GM23248 (cell line): ENCODE results near the gene ADGRF4. TPM values are rescaled to one million over a fixed set of nuclear protein-coding genes. Genes with fewer than 3 reads are reported as not detected.

Source experiments
- DNase-seq: peaks from one replicate; pipeline ENCODE4 v3.0.0-alpha.2; 2015
- H2AFZ ChIP-seq: fragments of 200-600 bp; sonication (generic); 2 replicates; pipeline ENCODE4 v1.6.1; 2016; ENCODE audit warnings: antibody characterized with exemption
- H3F3A ChIP-seq: fragments of 200-600 bp; sonication (generic); 2 replicates; pipeline ENCODE4 v1.6.1; 2016; ENCODE audit warnings: mild to moderate bottlenecking, antibody characterized with exemption, mixed run types; ENCODE audit not compliant: insufficient read depth
- H3K27ac ChIP-seq: fragments of 200-600 bp; sonication (generic); 2 replicates; pipeline ENCODE4 v1.5.1; 2016; ENCODE audit warnings: mild to moderate bottlenecking
- H3K27me3 ChIP-seq: fragments of 200-600 bp; sonication (generic); replicated peaks from 2 replicates; pipeline ENCODE4 v1.6.1; 2016; ENCODE audit warnings: mild to moderate bottlenecking; ENCODE audit not compliant: insufficient read depth
- H3K36me3 ChIP-seq: fragments of 200-600 bp; sonication (generic); 2 replicates; pipeline ENCODE4 v1.6.1; 2016; ENCODE audit warnings: low read depth, mild to moderate bottlenecking
- H3K4me1 ChIP-seq: fragments of 200-600 bp; sonication (generic); 2 replicates; pipeline ENCODE4 v1.6.1; 2016; ENCODE audit warnings: mild to moderate bottlenecking; ENCODE audit not compliant: insufficient read depth
- H3K4me2 ChIP-seq: fragments of 200-600 bp; sonication (generic); one replicate; pipeline ENCODE4 v1.6.1; 2016; ENCODE audit warnings: mild to moderate bottlenecking; ENCODE audit not compliant: unreplicated experiment
- H3K4me3 ChIP-seq: fragments of 200-600 bp; sonication (generic); 2 replicates; pipeline ENCODE4 v1.5.1; 2016; ENCODE audit warnings: mild to moderate bottlenecking
- H3K79me2 ChIP-seq: fragments of 200-600 bp; sonication (generic); 2 replicates; pipeline ENCODE4 v1.6.1; 2016; ENCODE audit warnings: mild to moderate bottlenecking; ENCODE audit not compliant: insufficient read depth
- H3K9ac ChIP-seq: fragments of 200-600 bp; sonication (generic); 2 replicates; pipeline ENCODE4 v1.6.1; 2016; ENCODE audit warnings: mild to moderate bottlenecking
- H3K9me2 ChIP-seq: fragments of 200-600 bp; sonication (generic); 2 replicates; pipeline ENCODE4 v1.6.1; 2016; ENCODE audit warnings: mixed run types, mild to moderate bottlenecking, moderate library complexity; ENCODE audit not compliant: insufficient read depth
- H3K9me3 ChIP-seq: fragments of 200-600 bp; sonication (generic); one replicate; pipeline ENCODE4 v1.6.1; 2017; ENCODE audit warnings: low read depth
- H4K20me1 ChIP-seq: fragments of 200-600 bp; sonication (generic); 2 replicates; pipeline ENCODE4 v1.6.0; 2016; ENCODE audit not compliant: insufficient read depth
- EZH2 ChIP-seq: fragments of 200-600 bp; sonication (generic); IDR thresholded peaks from 2 replicates; pipeline ENCODE4 v1.6.1; 2018; ENCODE audit warnings: antibody characterized with exemption, mild to moderate bottlenecking; ENCODE audit not compliant: insufficient read depth, poor library complexity, severe bottlenecking
- EZH2phosphoT487 ChIP-seq: fragments of 200-600 bp; sonication (generic); IDR thresholded peaks from 2 replicates; pipeline ENCODE4 v1.6.1; 2018; ENCODE audit warnings: antibody characterized with exemption, moderate library complexity, mild to moderate bottlenecking, low read depth; ENCODE audit not compliant: insufficient read depth
- WGBS, 2 experiments: methylation state at CpG; one replicate each; pipeline ENCODE4 v1.1.6; 2015 to 2017; ENCODE audit warnings: low lambda C conversion rate in 2 of 2, low coverage in 1 of 2; ENCODE audit errors: missing lambda C conversion rate in 2 of 2; 5-methylcytosine and 5-hydroxymethylcytosine counted together
- in situ Hi-C: fragments of 300-500 bp; cut with MboI; formaldehyde crosslinking; loops from 2 replicates; pipeline ENCODE4 v1.15.0; 2020
- polyA plus RNA-seq: library from polyadenylated mRNA; unstranded; fragments of >200 nt; fragmentation: Nextera tagmentation; extraction: Ambion mirVana; gene quantifications from 2 replicates; pipeline ENCODE4 v1.2.1, GENCODE V29; 2016
- total RNA-seq: library from RNA; depleted of rRNA; stranded (reverse); fragments of >200 nt; shearing (Covaris generic); gene quantifications from 2 replicates; pipeline ENCODE4 v1.2.3, GENCODE V29; 2014

The ADGRF4 gene
- total and polyA plus RNA-seq, 2 experiments from 2014 or later = 0.11 TPM; not detected in 1

GRCh38 chr6:47687432-47687831 lies 10.9 kb upstream of the ADGRF4 start:
- no peak overlapping the region for H2AFZ ChIP-seq
- H3K9me3 ChIP-seq = no peaks in the 10 kb centered on the region
- in situ Hi-C loops = no loop called here
- H3K4me3 ChIP-seq = no peak overlapping the region
- TF ChIP-seq EZH2phosphoT487 (no peak), EZH2 (no peak)
- H3K4me1 ChIP-seq = no peaks in the 10 kb centered on the region
- no peaks in the 10 kb centered on the region for H3K79me2 ChIP-seq
- H3K36me3 ChIP-seq = no peaks in the 10 kb centered on the region
- H4K20me1 ChIP-seq = no peaks in the 10 kb centered on the region
- no peaks in the 10 kb centered on the region for H3K9me2 ChIP-seq
- 64 to 68% methylated on average over 2 of the region's 2 CpGs for WGBS, 2 experiments
- no peaks in the 10 kb centered on the region for H3F3A ChIP-seq
- H3K4me2 ChIP-seq = no peak overlapping the region
- no peak overlapping the region for H3K27ac ChIP-seq
- DNase-seq = no peak
- no peak overlapping the region for H3K9ac ChIP-seq
- H3K27me3 ChIP-seq = no peaks in the 10 kb centered on the region

GRCh38 chr6:47690214-47690613 lies 8.2 kb upstream of the ADGRF4 start:
- no peaks in the 10 kb centered on the region for H3K9me3 ChIP-seq
- in situ Hi-C loops = no loop called here
- H3K27ac ChIP-seq = no peak overlapping the region
- H3F3A ChIP-seq = no peaks in the 10 kb centered on the region
- H3K4me2 ChIP-seq = no peak overlapping the region
- no peaks in the 10 kb centered on the region for H3K27me3 ChIP-seq
- no peaks in the 10 kb centered on the region for H3K36me3 ChIP-seq
- no peak for DNase-seq
- H3K4me1 ChIP-seq = no peaks in the 10 kb centered on the region
- TF ChIP-seq EZH2 = no peak
- no peak for TF ChIP-seq EZH2phosphoT487
- no peak overlapping the region for H3K9ac ChIP-seq
- no peaks in the 10 kb centered on the region for H4K20me1 ChIP-seq
- no peaks in the 10 kb centered on the region for H3K79me2 ChIP-seq
- no peaks in the 10 kb centered on the region for H3K9me2 ChIP-seq
- H2AFZ ChIP-seq = no peak overlapping the region
- H3K4me3 ChIP-seq = no peak overlapping the region
- 18 to 29% methylated on average over 2 of the region's 2 CpGs for WGBS, 2 experiments

- Histone ChIP-seq H4K20me1 (no peaks in the 10 kb centered on the region), H3K9me3 (no peaks in the 10 kb centered on the region), H3K36me3 (no peaks in the 10 kb centered on the region), H3K4me3 (no peak overlapping the region), H3K79me2 (no peaks in the 10 kb centered on the region), H3F3A (no peaks in the 10 kb centered on the region), H2AFZ (no peak overlapping the region), H3K4me1 (no peaks in the 10 kb centered on the region), H3K4me2 (no peak overlapping the region), H3K27ac (no peak overlapping the region), H3K9ac (no peak overlapping the region), H3K27me3 (no peaks in the 10 kb centered on the region), H3K9me2 (no peaks in the 10 kb centered on the region)
- no peak for DNase-seq
- WGBS, 2 experiments = 10 to 14% methylated on average over 2 of the region's 2 CpGs
- TF ChIP-seq EZH2phosphoT487 (no peak), EZH2 (no peak)
- in situ Hi-C loops = no loop called here
These were observed 7.6 kb upstream of the ADGRF4 start for GRCh38 chr6:47690791-47691190.

GRCh38 chr6:47697925-47698324 lies 455 bp upstream of the ADGRF4 start:
- 54 to 70% methylated on average over 2 of the region's 2 CpGs for WGBS, 2 experiments
- DNase-seq = no peak
- Histone ChIP-seq H3K27ac (no peak overlapping the region), H3K9me3 (no peaks in the 10 kb centered on the region), H3K36me3 (no peaks in the 10 kb centered on the region), H3F3A (no peaks in the 10 kb centered on the region; the same call in 1 of the 2 replicates), H3K27me3 (no peaks in the 10 kb centered on the region), H2AFZ (no peak overlapping the region), H3K4me1 (no peaks in the 10 kb centered on the region), H3K79me2 (no peaks in the 10 kb centered on the region), H3K4me3 (no peak overlapping the region), H3K4me2 (no peak overlapping the region), H3K9me2 (no peaks in the 10 kb centered on the region), H4K20me1 (no peaks in the 10 kb centered on the region), H3K9ac (no peak overlapping the region)
- TF ChIP-seq EZH2phosphoT487 (no peak), EZH2 (no peak)
- in situ Hi-C loops = no loop called here

GRCh38 chr6:47700053-47700452 lies 1.7 kb downstream of the ADGRF4 start:
- no peaks in the 10 kb centered on the region for H3K9me3 ChIP-seq
- no peak overlapping the region for H3K27ac ChIP-seq
- no peaks in the 10 kb centered on the region for H3K79me2 ChIP-seq
- no peak overlapping the region for H2AFZ ChIP-seq
- WGBS, 2 experiments = 33% methylated on average over 5 of the region's 5 CpGs
- no peak overlapping the region for H3K4me3 ChIP-seq
- TF ChIP-seq EZH2 (no peak), EZH2phosphoT487 (no peak)
- H3K4me1 ChIP-seq = no peaks in the 10 kb centered on the region
- H3K4me2 ChIP-seq = no peak overlapping the region
- no peaks in the 10 kb centered on the region; the same call in 1 of the 2 replicates for H3F3A ChIP-seq
- H3K9ac ChIP-seq = no peak overlapping the region
- H3K36me3 ChIP-seq = no peaks in the 10 kb centered on the region
- in situ Hi-C loops = no loop called here
- peak; percentile 60 for DNase-seq
- no peaks in the 10 kb centered on the region for H4K20me1 ChIP-seq
- H3K9me2 ChIP-seq = no peaks in the 10 kb centered on the region
- H3K27me3 ChIP-seq = 0 out of 2 replicates have a peak, but pooled peaks cover 3% of the 10 kb centered on the region
